Measurements from ENCODE around the gene LDLRAD3. TPM values are rescaled to one million over a fixed set of nuclear protein-coding genes. Genes with fewer than 3 reads are reported as not detected.

The LDLRAD3 gene
- total RNA-seq, 1 experiment from 2014 or later: 15.3 TPM

DNA sequence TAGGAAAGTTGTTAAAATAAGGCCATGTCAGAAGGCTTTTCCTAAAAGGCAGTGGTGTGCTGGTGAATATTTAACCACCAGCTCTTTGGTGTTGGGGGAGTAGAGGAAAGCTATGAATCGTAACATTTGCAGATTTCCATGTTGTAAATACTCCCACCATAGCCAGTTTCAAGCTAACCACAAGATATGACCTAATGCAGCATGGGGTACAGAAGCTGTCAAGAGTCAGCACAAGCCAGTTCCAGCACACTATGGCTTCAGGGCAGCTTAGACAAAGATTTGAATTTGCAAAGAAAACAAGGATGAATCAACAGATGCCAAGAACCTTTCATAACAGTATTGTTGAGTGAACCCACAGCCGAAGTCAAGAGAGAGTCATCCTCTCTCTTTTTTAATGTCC is 305.4 kb downstream of the LDLRAD3 start:
- H4K20me1 ChIP-seq (ENCODE audit: low read length): no peaks in the 10 kb centered on the region
- H3F3A ChIP-seq (ENCODE audit: low read length, unreplicated experiment): no peaks in the 10 kb centered on the region
- CTCF ChIA-PET: no interaction called here
- H3K4me1 ChIP-seq (ENCODE audit: insufficient read depth, low read length): peaks cover 16% of the 10 kb centered on the region
- H3K4me2 ChIP-seq (ENCODE audit: low read length): peak overlapping the region; percentile 36
- no peaks in the 10 kb centered on the region for H3K27me3 ChIP-seq (ENCODE audit: low read length)
- H3K36me3 ChIP-seq (ENCODE audit: low read depth, low read length): no peaks in the 10 kb centered on the region
- no peaks in the 10 kb centered on the region for H3K79me2 ChIP-seq (ENCODE audit: low read length)
- no peak overlapping the region for H3K9ac ChIP-seq (ENCODE audit: low read length)
- no peaks in the 10 kb centered on the region for H3K9me3 ChIP-seq (ENCODE audit: low read length)
- H3K4me3 ChIP-seq (ENCODE audit: low read length): no peak overlapping the region
- no peaks in the 10 kb centered on the region for H3K9me2 ChIP-seq (replicated peaks; ENCODE audit: low read length)
- BruUV-seq (replicated peaks): no TSS peak
- intact Hi-C loops (cut with micrococcal nuclease): no loop called here
- POLR2A ChIA-PET (ENCODE audit: unreplicated experiment): no interaction called here
- peak; percentile 71 for DNase-seq
- TF ChIP-seq, protein P1, sequence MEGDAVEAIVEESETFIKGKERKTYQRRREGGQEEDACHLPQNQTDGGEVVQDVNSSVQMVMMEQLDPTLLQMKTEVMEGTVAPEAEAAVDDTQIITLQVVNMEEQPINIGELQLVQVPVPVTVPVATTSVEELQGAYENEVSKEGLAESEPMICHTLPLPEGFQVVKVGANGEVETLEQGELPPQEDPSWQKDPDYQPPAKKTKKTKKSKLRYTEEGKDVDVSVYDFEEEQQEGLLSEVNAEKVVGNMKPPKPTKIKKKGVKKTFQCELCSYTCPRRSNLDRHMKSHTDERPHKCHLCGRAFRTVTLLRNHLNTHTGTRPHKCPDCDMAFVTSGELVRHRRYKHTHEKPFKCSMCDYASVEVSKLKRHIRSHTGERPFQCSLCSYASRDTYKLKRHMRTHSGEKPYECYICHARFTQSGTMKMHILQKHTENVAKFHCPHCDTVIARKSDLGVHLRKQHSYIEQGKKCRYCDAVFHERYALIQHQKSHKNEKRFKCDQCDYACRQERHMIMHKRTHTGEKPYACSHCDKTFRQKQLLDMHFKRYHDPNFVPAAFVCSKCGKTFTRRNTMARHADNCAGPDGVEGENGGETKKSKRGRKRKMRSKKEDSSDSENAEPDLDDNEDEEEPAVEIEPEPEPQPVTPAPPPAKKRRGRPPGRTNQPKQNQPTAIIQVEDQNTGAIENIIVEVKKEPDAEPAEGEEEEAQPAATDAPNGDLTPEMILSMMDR (conservative IDR thresholded peaks at IDR 0.05; ENCODE audit: low read depth, low read length): no peak
- no peak for TF ChIP-seq EZH2 (IDR thresholded peaks at IDR 0.05; ENCODE audit: low read length, unreplicated experiment)
- TF ChIP-seq EZH2phosphoT487 (IDR thresholded peaks at IDR 0.05; ENCODE audit: borderline replicate concordance, low read length): no peak
- no peak overlapping the region for H2AFZ ChIP-seq (ENCODE audit: low read length)
- no peak overlapping the region for H3K27ac ChIP-seq (ENCODE audit: low read length)
- ATAC-seq: peak; percentile 66

DNA sequence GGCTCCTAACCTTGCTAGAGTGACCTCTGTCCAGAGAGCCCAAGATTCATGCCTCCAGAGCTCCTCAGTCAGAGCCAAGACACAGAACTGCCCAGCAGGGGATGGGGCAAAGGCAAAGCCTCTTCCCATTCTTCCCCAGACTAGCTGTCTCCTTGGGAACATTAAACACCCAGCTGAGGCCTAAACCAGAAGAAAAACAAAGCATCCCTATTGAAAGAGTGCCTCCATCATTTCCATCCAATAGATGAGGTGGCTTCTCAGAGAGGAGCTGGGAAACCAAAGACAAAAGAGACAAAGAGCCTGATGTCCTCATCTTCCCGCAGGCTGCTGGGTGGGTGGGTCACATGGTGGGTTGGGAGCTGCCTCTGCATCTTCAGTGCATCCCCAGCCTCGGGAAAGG is 308.0 kb downstream of the LDLRAD3 start:
- Histone ChIP-seq H3K4me3 (ENCODE audit: low read length) (no peak overlapping the region), H3K27ac (ENCODE audit: low read length) (no peak overlapping the region), H4K20me1 (ENCODE audit: low read length) (no peaks in the 10 kb centered on the region), H3K36me3 (ENCODE audit: low read depth, low read length) (no peaks in the 10 kb centered on the region), H3K9me3 (ENCODE audit: low read length) (no peaks in the 10 kb centered on the region), H3F3A (ENCODE audit: low read length, unreplicated experiment) (no peaks in the 10 kb centered on the region), H3K9ac (ENCODE audit: low read length) (no peak overlapping the region), H3K27me3 (ENCODE audit: low read length) (no peaks in the 10 kb centered on the region), H3K79me2 (ENCODE audit: low read length) (no peaks in the 10 kb centered on the region), H3K4me1 (ENCODE audit: insufficient read depth, low read length) (peaks cover 27% of the 10 kb centered on the region), H3K4me2 (ENCODE audit: low read length) (no peak overlapping the region), H2AFZ (ENCODE audit: low read length) (no peak overlapping the region), H3K9me2 (replicated peaks; ENCODE audit: low read length) (no peaks in the 10 kb centered on the region)
- intact Hi-C loops (cut with micrococcal nuclease): no loop called here
- no peak for DNase-seq
- no peak for ATAC-seq
- ChIA-PET POLR2A (ENCODE audit: unreplicated experiment) (no interaction called here), CTCF (no interaction called here)
- no TSS peak for BruUV-seq (replicated peaks)
- TF ChIP-seq EZH2phosphoT487 (IDR thresholded peaks at IDR 0.05; ENCODE audit: borderline replicate concordance, low read length) (no peak), EZH2 (IDR thresholded peaks at IDR 0.05; ENCODE audit: low read length, unreplicated experiment) (no peak)
- TF ChIP-seq, protein P1 (conservative IDR thresholded peaks at IDR 0.05; ENCODE audit: low read depth, low read length): no peak

DNA sequence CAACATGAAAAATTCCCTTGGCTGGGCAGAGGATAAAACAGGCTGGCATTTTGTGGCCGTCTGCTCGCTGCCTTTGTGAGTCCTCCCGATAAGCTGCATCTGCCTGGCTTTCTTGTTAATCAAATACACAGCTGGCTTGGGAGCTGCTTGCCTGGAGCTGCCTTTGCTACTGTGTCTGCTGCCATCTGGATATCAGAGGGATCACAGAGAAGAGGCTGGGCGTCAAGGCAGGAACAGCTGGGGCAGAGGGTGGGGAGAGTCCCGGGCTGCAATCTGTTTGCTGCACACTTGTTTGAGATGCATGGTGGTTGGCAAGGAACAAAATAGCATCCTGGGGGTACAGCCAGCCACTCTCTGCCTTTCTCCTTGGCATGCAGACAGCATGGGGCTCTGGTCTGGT is 309.4 kb downstream of the LDLRAD3 start:
- intact Hi-C loops (cut with micrococcal nuclease): no loop called here
- no peak for DNase-seq
- H3K36me3 ChIP-seq (ENCODE audit: low read depth, low read length): no peaks in the 10 kb centered on the region
- no peak overlapping the region for H3K27ac ChIP-seq (ENCODE audit: low read length)
- no peak overlapping the region for H3K9ac ChIP-seq (ENCODE audit: low read length)
- no peak overlapping the region for H3K4me2 ChIP-seq (ENCODE audit: low read length)
- ChIA-PET POLR2A (ENCODE audit: unreplicated experiment) (no interaction called here), CTCF (no interaction called here)
- TF ChIP-seq, protein P1 (conservative IDR thresholded peaks at IDR 0.05; ENCODE audit: low read depth, low read length): no peak
- TF ChIP-seq EZH2phosphoT487 (IDR thresholded peaks at IDR 0.05; ENCODE audit: borderline replicate concordance, low read length): no peak
- no peak for TF ChIP-seq EZH2 (IDR thresholded peaks at IDR 0.05; ENCODE audit: low read length, unreplicated experiment)
- H3K9me2 ChIP-seq (replicated peaks; ENCODE audit: low read length): no peaks in the 10 kb centered on the region
- H3K27me3 ChIP-seq (ENCODE audit: low read length): no peaks in the 10 kb centered on the region
- H3K79me2 ChIP-seq (ENCODE audit: low read length): no peaks in the 10 kb centered on the region
- H3K9me3 ChIP-seq (ENCODE audit: low read length): no peaks in the 10 kb centered on the region
- H3K4me1 ChIP-seq (ENCODE audit: insufficient read depth, low read length): peaks cover 34% of the 10 kb centered on the region
- no peak overlapping the region for H3K4me3 ChIP-seq (ENCODE audit: low read length)
- no peaks in the 10 kb centered on the region for H3F3A ChIP-seq (ENCODE audit: low read length, unreplicated experiment)
- no peaks in the 10 kb centered on the region for H4K20me1 ChIP-seq (ENCODE audit: low read length)
- ATAC-seq: no peak
- BruUV-seq (replicated peaks): no TSS peak
- no peak overlapping the region for H2AFZ ChIP-seq (ENCODE audit: low read length)

Measured in PC-3 (cell line).